MCF 10A (cell line): Measurements from ENCODE around the gene PTX4. TPM values are rescaled to one million over a fixed set of nuclear protein-coding genes. Genes with fewer than 3 reads are reported as not detected.

ENCODE experiments used
- BruUV-seq: library from RNA; stranded (reverse); fragments of 400-500 nt; replicated peaks from 2 replicates; lab custom pipeline; 2021; lab: Mats Ljungman, UMichigan
- CTCF ChIA-PET: fragments of 300-600 bp; sonication (Branson Sonifier 250); formaldehyde crosslinking; extraction: SDS; loops from one replicate; lab custom pipeline; 2021; ENCODE audit warnings: antibody characterized with exemption, inconsistent platforms; lab: Yijun Ruan, JAX
- POLR2A ChIA-PET: fragments of 300-600, 350-650 bp; sonication (Branson Sonifier 250); formaldehyde crosslinking; extraction: SDS; loops from one replicate; lab custom pipeline; 2020; ENCODE audit warnings: antibody characterized with exemption, inconsistent platforms; lab: Yijun Ruan, JAX
- DNase-seq: peaks from one replicate; pipeline ENCODE4 v3.0.0-alpha.2; 2018; ENCODE audit not compliant: unreplicated experiment
- H3K27ac Mint-ChIP-seq: one replicate; pipeline ENCODE4 v1.8.0; 2022; ENCODE audit warnings: mild to moderate bottlenecking, low read depth, mixed read lengths; ENCODE audit not compliant: unreplicated experiment
- H3K27me3 Mint-ChIP-seq: one replicate; pipeline ENCODE4 v1.8.0; 2022; ENCODE audit warnings: mixed read lengths; ENCODE audit not compliant: insufficient read depth, unreplicated experiment
- H3K36me3 Mint-ChIP-seq: one replicate; pipeline ENCODE4 v1.8.0; 2022; ENCODE audit warnings: mild to moderate bottlenecking, moderate library complexity, mixed read lengths; ENCODE audit not compliant: insufficient read depth, unreplicated experiment
- H3K4me1 Mint-ChIP-seq: one replicate; pipeline ENCODE4 v1.8.0; 2022; ENCODE audit warnings: mixed read lengths; ENCODE audit not compliant: insufficient read depth, unreplicated experiment
- H3K4me3 Mint-ChIP-seq: one replicate; pipeline ENCODE4 v1.8.0; 2022; ENCODE audit warnings: mild to moderate bottlenecking, moderate library complexity, mixed read lengths; ENCODE audit not compliant: unreplicated experiment
- H3K9me3 Mint-ChIP-seq: one replicate; pipeline ENCODE4 v1.8.0; 2022; ENCODE audit warnings: mixed read lengths; ENCODE audit not compliant: unreplicated experiment
- CTCF ChIP-seq: fragments of 200-600 bp; IDR thresholded peaks from one replicate; pipeline ENCODE4 v1.8.0; 2022; ENCODE audit warnings: antibody characterized with exemption, mild to moderate bottlenecking; ENCODE audit not compliant: unreplicated experiment
- intact Hi-C: fragments of 100-400 bp; cut with micrococcal nuclease; formaldehyde crosslinking; loops from 2 replicates; pipeline ENCODE4 v1.14.1; 2022
- total RNA-seq: library from RNA; stranded (reverse); gene quantifications from 2 replicates; pipeline ENCODE4 v1.2.3, GENCODE V29; 2022

The PTX4 gene
- total RNA-seq, 1 experiment from 2014 or later = not detected

- DNase-seq = no peak
- no peak for TF ChIP-seq CTCF
- H3K27ac Mint-ChIP-seq = no peak overlapping the region
- CTCF ChIA-PET = interaction anchor here (0.6 kb wide), 1 partner anchor 914 kb away, joined by 3 read pairs; no protein-coding TSS in a partner anchor
- POLR2A ChIA-PET = no interaction called here
- no peaks in the 10 kb centered on the region for H3K27me3 Mint-ChIP-seq
- BruUV-seq = no TSS peak
- H3K4me1 Mint-ChIP-seq = no peaks in the 10 kb centered on the region
- intact Hi-C loops = no loop called here
- H3K36me3 Mint-ChIP-seq = peaks cover 4% of the 10 kb centered on the region
- no peak overlapping the region for H3K4me3 Mint-ChIP-seq
- no peaks in the 10 kb centered on the region for H3K9me3 Mint-ChIP-seq
Measured at GRCh38 chr16:1535391-1536291, 46.9 kb upstream of the PTX4 start.

GRCh38 chr16:1534021-1535020 is 45.6 kb upstream of the PTX4 start:
- H3K27ac Mint-ChIP-seq = no peak overlapping the region
- H3K27me3 Mint-ChIP-seq = no peaks in the 10 kb centered on the region
- no peak for DNase-seq
- intact Hi-C loops = no loop called here
- no peaks in the 10 kb centered on the region for H3K9me3 Mint-ChIP-seq
- no peak for TF ChIP-seq CTCF
- peaks cover 4% of the 10 kb centered on the region for H3K36me3 Mint-ChIP-seq
- no TSS peak for BruUV-seq
- POLR2A ChIA-PET = no interaction called here
- H3K4me3 Mint-ChIP-seq = no peak overlapping the region
- H3K4me1 Mint-ChIP-seq = no peaks in the 10 kb centered on the region
- CTCF ChIA-PET = no interaction called here

GRCh38 chr16:1533443-1533951 is 44.8 kb upstream of the PTX4 start, which contains the start of gene TMEM204:
TMEM204 (plus strand) TSS chr16:1533666; CDS start chr16:1534276, 610 bp downstream.
- Mint-ChIP-seq H3K4me3 (no peak within 1 kb of the TSS), H3K27me3 (no peaks in the 10 kb centered on the region), H3K4me1 (no peaks in the 10 kb centered on the region), H3K9me3 (no peaks in the 10 kb centered on the region), H3K27ac (no peak within 1 kb of the TSS), H3K36me3 (peaks cover 4% of the 10 kb centered on the region)
- no peak for TF ChIP-seq CTCF
- BruUV-seq = no TSS peak
- ChIA-PET CTCF (no interaction called here), POLR2A (no interaction called here)
- DNase-seq = no peak
- intact Hi-C loops = no loop called here
